SIG-M5 treated with dmso at 0.1 percent for 504 hours (cell line): ENCODE results near the gene PBX1.

Experiments used
- DNase-seq: peaks from one replicate; lab custom pipeline; 2025; ENCODE audit not compliant: unreplicated experiment; lab: John Stamatoyannopoulos, UW

Gene PBX1

DNA sequence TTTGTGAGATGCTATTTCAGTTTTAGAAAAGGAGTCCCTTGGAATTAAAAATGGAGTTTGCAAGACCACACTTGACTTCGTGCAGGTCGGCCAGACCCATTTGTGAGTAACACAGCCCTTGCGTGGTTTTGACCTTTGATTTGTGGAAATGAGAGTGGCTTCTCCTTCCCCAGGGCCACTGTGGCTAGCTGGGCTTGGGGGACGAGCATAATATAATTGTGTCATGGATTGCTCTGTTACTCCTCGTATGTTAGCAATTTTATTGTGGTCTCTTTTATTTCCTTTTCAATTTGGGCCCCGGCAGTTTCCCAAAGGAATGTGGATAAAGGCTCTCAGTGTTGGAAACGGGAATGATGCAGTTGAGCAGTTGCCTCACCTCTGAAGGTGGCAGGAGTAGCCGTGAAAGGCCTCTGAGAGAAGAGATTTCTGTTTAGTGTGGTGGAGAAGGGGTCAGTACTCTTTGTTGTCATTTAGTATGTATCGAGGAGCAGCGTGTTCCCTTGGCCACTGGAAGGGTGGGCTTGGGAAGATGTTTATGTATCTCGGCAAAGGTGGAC is 194.6 kb downstream of the PBX1 start:
- DNase-seq: no peak

DNA sequence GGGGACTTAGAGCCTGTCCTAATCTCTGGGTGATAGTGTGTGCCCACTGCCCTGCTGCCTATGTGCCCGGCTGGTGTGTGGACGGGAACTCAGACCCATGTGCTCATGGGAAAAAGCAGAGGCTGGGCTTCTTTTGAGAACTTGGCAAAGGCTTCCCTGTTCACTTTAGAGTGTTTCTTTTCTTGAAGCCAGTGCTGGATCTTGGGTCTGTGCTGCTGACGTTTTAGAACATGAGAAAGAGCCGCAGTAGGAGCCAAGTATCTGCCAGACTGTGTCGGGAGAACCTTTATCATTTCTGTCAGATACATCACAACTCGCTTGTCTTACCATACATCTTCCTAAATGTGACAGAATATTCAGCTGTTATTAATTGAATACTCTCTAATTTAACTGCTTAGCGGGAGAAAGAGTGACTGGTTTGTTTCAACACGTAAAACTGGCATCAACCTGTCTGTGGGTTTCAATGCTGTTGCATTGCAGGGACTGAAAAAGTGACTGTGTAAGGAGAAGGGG is 195.2 kb downstream of the PBX1 start:
- no peak for DNase-seq

DNA sequence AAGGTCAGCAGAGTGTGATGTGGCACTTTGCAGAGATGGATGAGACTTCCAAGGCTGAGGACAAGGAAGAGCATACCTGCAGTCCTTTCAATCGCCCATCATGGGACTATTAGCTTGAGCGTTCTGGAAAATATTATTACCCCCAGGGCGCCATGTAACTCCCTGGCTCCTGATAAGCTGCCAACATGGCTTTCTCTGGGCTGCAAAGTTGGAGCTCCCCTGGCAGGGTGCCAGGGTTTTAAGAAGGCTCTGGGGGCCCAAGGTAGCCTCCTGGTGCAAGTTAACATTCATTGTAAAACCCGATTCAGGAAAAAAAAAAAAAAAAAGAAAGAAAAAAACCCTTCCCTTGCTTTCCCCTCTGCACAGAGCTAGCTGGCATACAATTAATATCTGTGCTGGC is 196.7 kb downstream of the PBX1 start:
- no peak for DNase-seq

DNA sequence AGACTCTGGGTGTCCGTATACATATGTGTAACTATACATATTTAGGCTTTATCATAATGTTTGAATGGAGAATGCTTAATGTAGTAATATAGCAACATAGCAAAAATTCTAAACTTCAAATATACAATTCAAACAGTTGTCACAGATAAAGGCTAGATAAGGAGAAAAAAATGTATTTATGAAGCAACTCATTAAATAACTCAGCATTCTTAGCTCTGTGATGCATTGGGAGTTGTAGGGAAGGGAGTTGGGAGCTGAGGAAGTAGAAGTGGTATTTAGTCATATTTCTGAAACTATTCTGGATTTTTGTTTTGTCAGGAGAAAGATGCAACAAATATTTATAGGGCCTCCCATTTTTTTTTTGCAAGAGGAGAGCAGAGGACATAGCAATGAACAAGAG is 197.8 kb downstream of the PBX1 start:
- DNase-seq: no peak

DNA sequence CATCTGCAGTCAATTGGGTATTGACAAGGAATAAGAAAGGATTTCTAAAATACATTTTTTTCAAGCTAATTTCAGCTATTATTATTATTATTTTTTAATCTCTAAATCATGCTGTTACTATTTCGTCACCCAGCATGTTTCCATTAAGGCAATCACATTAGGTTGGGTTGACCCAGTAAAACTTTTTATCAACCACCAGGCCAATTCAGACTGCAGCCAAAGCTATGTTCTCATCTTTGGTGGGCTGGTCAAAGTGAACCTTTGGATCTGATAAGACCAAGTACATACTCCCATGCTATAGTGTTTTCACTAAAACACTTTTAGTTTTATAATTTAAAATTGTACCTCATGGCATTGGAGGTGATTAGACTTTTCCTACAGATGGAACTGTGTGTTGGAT is 198.6 kb downstream of the PBX1 start:
- DNase-seq: no peak

DNA sequence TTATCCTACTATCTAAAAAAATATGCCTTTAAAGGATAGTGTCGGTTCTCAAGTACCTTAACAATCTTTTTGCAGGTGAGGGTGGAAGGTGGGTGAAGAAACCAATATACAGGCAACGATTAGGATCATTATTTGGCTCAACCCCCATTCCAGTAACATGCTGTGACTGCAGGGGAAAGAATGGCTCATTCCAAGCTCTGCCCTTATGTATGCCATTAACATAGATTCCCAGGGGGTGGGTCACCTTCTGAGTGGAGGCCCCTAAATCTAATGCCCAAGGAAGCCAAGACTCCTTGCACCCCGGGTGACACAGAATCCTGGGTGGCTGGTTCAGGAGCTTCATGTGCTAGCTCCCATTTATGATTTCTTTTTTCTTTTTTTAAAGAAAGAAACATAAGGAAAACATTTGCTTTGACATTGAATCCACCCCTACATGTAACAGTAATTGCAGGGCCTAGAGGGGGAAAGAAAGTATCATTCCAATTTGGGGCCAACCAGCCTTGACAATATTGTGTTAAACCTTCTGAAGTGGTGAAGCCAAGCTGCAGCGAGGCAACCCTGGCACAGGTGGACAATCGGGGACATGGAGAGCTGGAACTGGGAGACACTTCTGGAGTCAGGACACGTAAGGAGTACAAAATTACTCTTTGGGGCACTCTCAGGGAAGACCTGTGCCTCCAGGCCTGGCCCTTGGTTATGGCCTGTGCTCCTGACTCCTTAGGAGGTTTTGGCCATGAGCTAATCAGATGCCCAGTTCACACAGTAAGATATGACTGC is 200.3 kb downstream of the PBX1 start:
- no peak for DNase-seq

DNA sequence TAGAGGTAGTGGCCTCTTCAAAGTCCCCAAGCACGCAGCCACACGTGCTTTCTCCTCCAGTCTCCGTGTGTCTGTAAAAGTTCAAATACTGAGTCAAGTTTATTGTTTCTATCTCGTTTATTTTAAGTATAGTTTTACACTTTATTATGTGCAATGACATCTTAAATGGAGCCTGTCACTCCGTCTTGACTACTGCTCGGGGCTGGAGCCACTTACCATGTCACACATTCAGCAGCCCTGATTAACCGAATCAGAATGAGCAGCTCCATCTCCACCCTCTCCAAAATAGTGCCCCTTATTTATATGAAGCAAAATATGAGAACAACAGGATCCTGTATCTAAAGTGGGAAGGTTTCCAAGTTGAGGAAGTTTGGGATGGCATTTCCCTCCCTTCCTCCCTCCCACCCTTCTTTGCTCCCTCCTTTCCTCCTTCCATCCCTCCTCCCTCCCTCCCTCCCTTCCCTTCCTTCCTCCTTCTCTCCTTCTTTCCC is 201.0 kb downstream of the PBX1 start:
- DNase-seq: no peak

DNA sequence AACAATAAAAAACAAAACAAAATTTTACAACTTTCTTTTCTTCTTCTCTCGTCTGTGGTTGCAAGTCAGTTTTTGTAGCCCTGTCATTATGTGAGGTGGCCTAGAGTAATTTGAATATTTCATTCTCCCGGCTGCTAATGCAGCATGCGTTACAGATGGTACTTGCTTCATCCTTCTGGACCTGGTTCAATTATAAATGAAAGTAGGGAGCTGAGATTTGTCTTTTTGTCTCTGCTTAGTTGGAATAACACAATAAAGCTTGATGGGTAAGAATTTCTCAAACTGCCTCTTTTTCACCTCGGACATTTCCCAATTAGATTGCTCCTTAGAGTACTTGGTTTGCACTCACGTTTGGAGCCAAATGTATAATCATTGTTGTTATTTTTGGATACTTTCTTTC is 201.6 kb downstream of the PBX1 start:
- DNase-seq: no peak

DNA sequence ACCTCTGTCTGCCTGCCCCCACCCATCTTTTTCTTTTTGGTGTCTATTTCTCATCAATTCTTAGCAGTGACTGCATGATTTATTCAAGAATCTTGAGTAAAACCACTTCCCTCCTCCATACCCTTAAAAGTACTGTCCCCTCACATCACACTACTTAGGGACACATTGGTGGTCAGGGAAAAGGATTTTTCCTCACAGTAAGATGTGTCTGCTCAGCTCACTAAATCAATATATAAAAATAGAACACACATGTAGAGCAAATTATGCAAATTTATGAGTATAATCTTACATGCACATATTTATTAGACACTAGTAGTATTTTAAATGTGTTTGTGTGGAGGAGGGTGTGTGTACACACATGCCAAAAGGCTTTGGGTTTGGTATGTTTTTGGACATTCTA is 202.0 kb downstream of the PBX1 start:
- no peak for DNase-seq

DNA sequence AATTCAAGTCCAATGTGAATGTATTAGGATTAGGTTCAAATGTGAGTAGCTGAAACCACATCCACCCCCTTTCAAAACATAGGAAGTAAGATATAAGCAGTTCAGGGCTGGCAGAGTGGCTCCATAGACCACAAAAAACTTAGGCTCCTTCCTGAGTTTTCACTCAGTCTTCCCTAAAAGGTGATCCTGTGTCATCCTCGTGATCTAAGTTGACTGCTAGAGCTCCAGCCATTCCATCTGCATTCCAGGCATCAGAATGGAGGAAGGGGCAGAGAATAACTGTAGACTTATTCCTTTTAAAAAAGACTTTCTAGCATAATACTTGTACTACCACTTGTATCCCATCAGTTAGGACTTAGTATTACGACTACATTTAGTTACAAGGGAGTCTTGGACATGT is 204.1 kb downstream of the PBX1 start:
- DNase-seq: no peak

DNA sequence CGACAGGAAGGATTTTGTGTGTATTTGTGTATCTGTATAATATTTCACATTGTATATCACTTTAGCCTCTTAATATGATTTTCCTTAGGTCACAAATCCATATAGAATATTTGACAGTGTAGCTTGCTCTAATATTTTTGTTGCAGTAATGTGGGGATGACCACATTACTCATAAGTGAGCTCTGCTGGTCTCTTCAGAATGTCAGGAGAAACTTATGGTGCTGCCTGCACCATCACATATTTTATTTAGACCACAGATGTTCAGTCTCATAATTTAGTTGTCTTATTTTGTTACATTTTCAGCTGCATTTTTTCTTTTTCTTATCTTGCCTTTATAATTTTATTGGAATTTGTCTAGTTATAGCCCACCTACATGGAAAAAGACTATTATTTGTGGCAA is 205.3 kb downstream of the PBX1 start:
- no peak for DNase-seq

DNA sequence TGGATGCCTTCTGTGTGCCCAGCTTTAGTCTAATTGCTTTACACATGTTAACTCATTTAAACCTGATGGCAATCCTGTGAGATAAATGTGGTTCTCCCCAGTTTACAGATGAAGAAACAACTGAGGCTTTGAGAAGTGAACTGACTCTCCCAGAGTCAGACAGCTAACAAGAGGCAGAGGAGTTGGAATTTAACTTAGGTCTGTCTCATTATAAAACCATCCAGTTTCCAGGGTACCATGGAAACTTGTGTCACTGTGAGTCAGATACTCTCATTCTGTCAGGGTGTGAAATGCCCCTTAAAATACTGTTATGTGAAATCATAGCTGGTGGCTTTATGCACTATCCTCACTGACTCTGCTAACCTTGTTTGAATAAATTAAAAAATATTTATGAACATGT is 206.6 kb downstream of the PBX1 start:
- DNase-seq: no peak

DNA sequence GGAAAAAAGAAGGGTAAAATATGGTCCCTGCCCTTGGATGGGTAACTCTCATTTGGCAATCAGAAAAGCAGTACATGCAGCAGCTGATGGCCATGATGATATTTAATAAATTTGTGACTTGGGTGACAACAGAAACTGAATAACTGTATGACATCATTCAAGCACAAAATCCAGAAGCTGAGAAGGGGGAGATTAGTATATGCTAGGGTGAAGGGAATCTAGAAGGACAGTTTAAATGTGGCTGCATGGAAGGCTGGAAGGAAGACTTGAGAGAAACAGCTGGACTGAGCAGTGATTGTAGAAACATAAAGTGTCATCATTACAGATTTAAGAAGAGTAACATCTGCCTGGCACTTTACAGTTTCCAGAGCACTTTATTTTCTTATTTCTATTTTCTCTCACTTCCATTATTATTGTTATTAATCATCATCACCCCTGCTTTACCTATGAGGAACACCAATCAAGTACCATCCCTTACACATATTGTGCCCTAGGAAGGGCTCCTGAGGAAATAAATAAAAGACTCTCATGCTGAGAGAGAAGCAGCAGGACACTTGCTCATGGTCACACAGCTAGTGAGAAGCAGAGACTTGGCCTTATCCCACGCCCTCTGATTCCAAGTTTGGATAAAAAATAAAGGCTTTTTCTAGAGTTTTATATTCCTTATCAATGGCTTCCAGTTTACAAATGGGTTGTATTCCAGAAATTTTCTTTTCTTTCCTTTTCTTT is 207.2 kb downstream of the PBX1 start:
- no peak for DNase-seq

DNA sequence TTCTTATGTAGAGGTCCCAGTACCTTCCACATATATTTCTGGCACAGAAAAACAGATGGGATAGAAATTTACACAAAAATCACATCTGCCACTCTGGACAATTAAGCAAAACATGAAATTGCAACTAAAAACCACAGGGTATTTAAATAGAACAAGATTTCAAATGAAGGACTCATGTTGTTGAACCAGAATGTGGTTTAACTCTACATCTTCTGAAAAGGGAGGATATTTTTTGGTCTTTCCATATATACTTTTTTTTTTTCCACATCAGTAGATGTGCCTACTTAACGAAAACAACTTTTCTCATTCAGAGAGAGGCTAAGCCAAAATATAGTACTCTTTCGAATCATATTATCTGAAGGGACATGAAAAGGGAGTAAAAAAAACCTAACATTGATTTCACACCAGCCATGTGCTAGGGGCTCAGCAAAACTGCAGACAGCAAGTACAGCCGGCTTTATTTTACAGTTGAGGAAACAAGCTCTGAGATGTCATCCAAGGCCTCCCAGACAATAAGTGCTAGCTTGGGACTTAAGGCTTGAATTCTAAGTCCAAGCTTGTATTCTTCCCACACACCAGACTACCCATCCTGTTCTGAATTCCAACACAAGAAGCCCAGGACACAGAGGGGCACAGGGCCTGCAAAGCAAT is 208.9 kb downstream of the PBX1 start:
- DNase-seq: no peak

DNA sequence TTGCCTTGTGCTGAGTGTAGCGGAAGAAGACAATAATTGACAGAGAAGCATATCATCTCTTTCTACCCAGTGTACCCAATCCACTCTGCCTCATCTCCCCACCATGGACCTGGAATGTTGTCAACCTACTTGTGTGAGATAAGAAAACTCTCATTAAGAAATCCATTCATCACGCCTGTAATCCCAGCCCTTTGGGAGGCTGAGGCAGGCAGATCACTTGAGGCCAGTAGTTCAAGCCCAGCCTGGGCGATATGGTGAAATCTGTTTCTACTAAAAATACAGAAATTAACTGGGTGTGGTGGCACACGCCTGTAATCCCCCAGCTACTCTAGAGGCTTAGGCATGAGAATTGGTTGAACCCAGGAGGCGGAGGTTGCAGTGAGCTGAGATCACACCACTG is 209.6 kb downstream of the PBX1 start:
- DNase-seq: no peak

DNA sequence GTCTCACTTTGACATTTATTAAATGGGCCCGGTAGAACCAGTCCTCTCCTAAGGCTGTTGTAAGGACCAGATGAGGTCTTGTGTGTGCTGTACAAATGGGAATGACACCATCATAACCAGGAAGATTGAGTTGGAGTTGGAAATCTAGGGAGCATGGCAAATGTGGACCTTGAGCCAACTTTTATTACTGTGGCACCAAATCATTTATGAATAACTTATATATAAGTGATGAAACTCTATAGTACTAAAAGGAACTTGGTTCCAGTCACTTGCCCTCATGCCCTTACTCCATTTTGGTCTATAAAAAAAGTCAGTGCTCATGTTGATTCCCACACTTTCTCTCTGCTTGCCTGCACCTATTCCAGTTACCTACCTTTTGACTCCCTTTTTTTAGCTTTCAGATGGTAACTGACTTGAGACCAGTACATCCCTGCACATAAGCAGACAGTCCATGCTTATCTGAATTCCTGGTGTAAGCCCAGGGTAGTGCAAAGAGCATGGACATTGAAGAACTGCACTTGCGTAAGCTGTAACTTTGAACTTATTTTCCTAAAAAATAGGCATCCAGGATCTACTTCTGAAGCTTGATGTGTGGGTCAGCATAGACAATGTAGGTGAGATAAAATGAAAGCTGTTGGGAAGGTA is 210.6 kb downstream of the PBX1 start:
- no peak for DNase-seq

DNA sequence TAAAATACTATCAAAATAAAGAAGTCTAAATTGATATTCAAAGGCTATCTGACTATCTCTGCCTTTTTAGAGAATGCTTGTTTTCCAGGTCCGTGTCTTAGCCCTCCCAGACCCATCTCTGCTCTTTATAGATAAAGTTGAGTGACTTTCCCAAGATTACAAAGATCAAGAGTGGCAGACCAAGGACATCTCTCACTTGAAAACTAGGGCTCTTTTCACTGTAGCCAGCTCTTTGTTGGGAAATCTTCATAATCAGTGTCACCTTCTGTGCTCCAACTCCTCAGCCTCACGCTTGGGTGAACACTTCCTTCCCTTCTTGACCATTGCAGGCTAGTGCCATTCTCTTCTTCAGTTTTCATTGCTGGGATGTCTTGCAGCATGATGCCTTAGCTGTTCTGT is 211.1 kb downstream of the PBX1 start:
- no peak for DNase-seq

DNA sequence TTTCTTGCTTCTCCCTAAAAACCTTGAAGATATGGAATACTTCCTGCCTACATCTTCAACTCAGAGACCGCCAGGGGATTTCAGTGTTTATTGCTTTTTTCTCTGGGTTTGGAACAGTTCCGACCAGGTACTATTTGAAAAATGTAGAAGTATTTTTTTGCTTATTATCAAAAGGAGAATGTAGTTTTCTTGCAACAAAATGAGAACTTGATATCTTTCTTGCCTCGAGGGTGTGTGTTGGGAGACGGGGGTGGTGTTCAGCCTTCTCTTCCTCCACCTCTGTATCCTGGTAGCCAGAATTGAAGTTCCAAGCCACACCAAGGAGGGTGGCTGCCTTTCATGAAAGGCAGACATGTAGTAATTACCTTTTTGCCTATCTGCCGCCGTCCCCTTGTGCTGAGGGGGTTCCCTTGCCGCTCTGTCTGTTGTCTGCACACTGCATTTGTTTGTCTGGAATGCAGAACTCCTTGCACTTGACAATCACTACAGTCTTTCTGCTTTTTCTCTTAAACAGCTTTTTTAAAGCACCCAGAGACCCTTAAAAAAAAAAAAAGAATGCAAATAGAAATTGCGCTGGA is 212.1 kb downstream of the PBX1 start:
- DNase-seq: no peak

DNA sequence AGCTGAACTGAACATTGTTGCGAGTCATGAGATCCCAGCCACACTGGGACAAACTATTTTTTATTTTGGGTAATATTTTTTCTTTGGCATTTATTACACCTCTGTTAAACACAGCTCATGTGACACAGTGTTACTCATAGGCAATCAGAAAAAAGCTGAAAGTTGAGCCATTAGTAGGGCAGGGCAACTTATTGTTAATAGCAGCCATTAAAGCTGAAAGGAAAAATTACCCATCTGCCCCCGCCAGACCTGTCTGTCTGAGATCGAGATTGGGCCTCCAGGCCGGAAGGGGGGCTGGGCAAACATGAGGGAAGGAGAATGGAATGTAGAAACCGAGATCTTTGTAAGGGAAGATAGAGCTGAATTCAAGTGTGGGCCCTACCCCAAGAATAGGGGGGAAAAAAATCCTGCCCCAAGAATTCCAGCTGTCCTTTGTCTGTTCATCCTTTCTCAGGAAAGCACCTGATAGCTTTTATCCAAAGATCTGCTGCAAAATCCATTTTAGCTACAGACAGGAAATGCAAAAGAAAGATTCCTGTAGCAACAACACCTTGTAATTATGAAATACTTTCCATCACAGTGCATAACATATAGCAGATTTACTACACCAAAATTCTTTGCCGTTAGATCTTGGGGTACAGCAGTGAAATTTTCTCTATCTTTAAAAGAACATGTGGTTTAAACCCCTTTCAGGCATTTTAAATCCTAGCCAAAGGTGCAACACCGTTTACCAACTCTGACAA is 212.8 kb downstream of the PBX1 start:
- DNase-seq: no peak

DNA sequence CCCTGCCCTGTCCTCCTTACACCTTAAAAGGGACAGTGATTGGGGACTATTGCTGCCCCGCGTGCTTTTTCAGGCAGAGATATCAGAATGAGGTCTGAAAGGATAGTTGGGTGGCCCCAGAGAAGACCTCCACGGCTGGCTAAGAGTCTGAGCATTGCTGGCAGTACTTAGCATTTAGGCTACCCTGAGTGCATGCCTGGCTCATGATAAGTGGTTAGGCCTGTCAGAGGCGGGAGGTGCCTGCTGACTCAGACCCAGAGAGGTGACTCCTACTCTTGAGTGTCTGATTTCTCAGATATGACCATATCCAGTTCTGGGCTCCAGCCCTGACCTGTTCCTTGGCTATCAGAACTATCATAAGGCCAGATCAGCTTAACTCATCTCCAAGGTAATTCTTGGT is 213.7 kb downstream of the PBX1 start:
- peak; percentile 15 for DNase-seq
